CD4-positive, alpha-beta memory T cell (primary cell): Measurements from ENCODE around the gene MYDGF. TPM values are rescaled to one million over a fixed set of nuclear protein-coding genes. Genes with fewer than 3 reads are reported as not detected.
"Not testable (repeated sequence)": the region's sequence is repeated elsewhere in the genome, so short reads cannot be mapped to it uniquely, and the experiment has no call there.

Experiments used
- CTCF ChIA-PET: fragments of 350-600 bp; sonication (Branson Sonifier 250); formaldehyde crosslinking; loops from one replicate; lab custom pipeline; 2021; ENCODE audit warnings: inconsistent platforms; ENCODE audit not compliant: partially characterized antibody; lab: Charles Lee
- POLR2A ChIA-PET: fragments of 350-600 bp; sonication (Branson Sonifier 250); formaldehyde crosslinking; loops from one replicate; lab custom pipeline; 2021; ENCODE audit not compliant: partially characterized antibody; lab: Charles Lee
- DNase-seq, 5 donors: peaks; one replicate each; pipeline versions ENCODE4 v3.0.0 to v3.0.0-alpha.2; 2020 to 2022; ENCODE audit warnings: mixed read lengths in 1 of 5
- H3K27ac ChIP-seq: one replicate; pipeline ENCODE4 v1.7.0; 2013; ENCODE audit warnings: low read depth, low read length
- H3K27me3 ChIP-seq: 2 replicates; pipeline ENCODE4 v1.7.0; 2013; ENCODE audit warnings: mild to moderate bottlenecking, low read length, moderate library complexity; ENCODE audit not compliant: insufficient read depth
- H3K36me3 ChIP-seq: 2 replicates; pipeline ENCODE4 v1.7.0; 2013; ENCODE audit warnings: mild to moderate bottlenecking, low read length, moderate library complexity; ENCODE audit not compliant: insufficient read depth
- H3K4me1 ChIP-seq: 2 replicates; pipeline ENCODE4 v1.7.0; 2013; ENCODE audit warnings: mild to moderate bottlenecking, low read length, moderate library complexity; ENCODE audit not compliant: insufficient read depth
- H3K4me3 ChIP-seq, 2 donors: one replicate each; pipeline ENCODE4 v1.7.0; 2013; ENCODE audit warnings: low read length in 2 of 2, mild to moderate bottlenecking in 1 of 2
- H3K9me3 ChIP-seq, 2 donors: one replicate each; pipeline ENCODE4 v1.7.0; 2013; ENCODE audit warnings: low read length in 2 of 2, control low read depth in 1 of 2; ENCODE audit not compliant: control insufficient read depth in 1 of 2
- H3K27ac Mint-ChIP-seq, 7 donors: one replicate each; pipeline ENCODE4 v1.8.0; 2020 to 2021; ENCODE audit warnings: mixed read lengths in 7 of 7, mild to moderate bottlenecking in 6 of 7, inconsistent platforms in 3 of 7, moderate library complexity in 3 of 7
- H3K27me3 Mint-ChIP-seq, 2 donors: one replicate each; pipeline ENCODE4 v1.8.0; 2020 to 2021; ENCODE audit warnings: mixed read lengths in 2 of 2
- H3K36me3 Mint-ChIP-seq, 2 donors: one replicate each; pipeline ENCODE4 v1.8.0; 2020 to 2021; ENCODE audit warnings: mixed read lengths in 2 of 2, inconsistent platforms in 1 of 2, mild to moderate bottlenecking in 1 of 2
- H3K4me1 Mint-ChIP-seq, 4 donors: one replicate each; pipeline ENCODE4 v1.8.0; 2020 to 2021; ENCODE audit warnings: mixed read lengths in 4 of 4, mild to moderate bottlenecking in 1 of 4
- H3K4me3 Mint-ChIP-seq, 8 donors: one replicate each; pipeline ENCODE4 v1.8.0; 2020 to 2021; ENCODE audit warnings: mixed read lengths in 8 of 8, mild to moderate bottlenecking in 7 of 8, moderate library complexity in 6 of 8, inconsistent platforms in 3 of 8
- H3K9me3 Mint-ChIP-seq, 8 donors: one replicate each; pipeline ENCODE4 v1.8.0; 2020 to 2021; ENCODE audit warnings: mixed read lengths in 8 of 8, mild to moderate bottlenecking in 5 of 8, inconsistent platforms in 3 of 8, moderate library complexity in 1 of 8
- intact Hi-C: fragments of 100-400 bp; cut with micrococcal nuclease; formaldehyde crosslinking; loops from one replicate; pipeline ENCODE4 v1.15.1; 2023
- polyA plus RNA-seq, 2 donors: library from polyadenylated mRNA; unstranded; fragments of 300-500 nt; fragmentation: Illumina TruSeq; gene quantifications; one replicate each; pipeline ENCODE4 v1.2.3, GENCODE V29; 2021
- total RNA-seq, 2 experiments: library from RNA; stranded (reverse); gene quantifications; one replicate each; pipeline ENCODE4 v1.2.3, GENCODE V29; 2021

MYDGF gene
- total and polyA plus RNA-seq, 4 experiments from 2014 or later, result 43.0 to 199 (median 87.2) TPM

GRCh38 chr19:4684312-4685095 is 14.4 kb upstream of the MYDGF start:
- peak overlapping the region in 1 of 7 donors; percentile 47 for H3K27ac Mint-ChIP-seq
- H3K27me3 ChIP-seq, result no peaks in the 10 kb centered on the region
- no peaks in the 10 kb centered on the region for H3K9me3 Mint-ChIP-seq
- no peaks in the 10 kb centered on the region for H3K4me1 ChIP-seq
- intact Hi-C loops, result no loop called here
- H3K4me3 ChIP-seq, result no peak overlapping the region
- H3K27me3 Mint-ChIP-seq, result no peaks in the 10 kb centered on the region
- no peak overlapping the region for H3K27ac ChIP-seq
- peaks cover 11 to 39% of the 10 kb centered on the region in 2 donors for H3K36me3 Mint-ChIP-seq
- H3K4me3 Mint-ChIP-seq, result no peak overlapping the region
- peaks cover 32% of the 10 kb centered on the region for H3K36me3 ChIP-seq
- no peaks in the 10 kb centered on the region for H3K4me1 Mint-ChIP-seq
- DNase-seq, result peak in 1 of 5 donors; percentile 13
- no peaks in the 10 kb centered on the region for H3K9me3 ChIP-seq
- ChIA-PET POLR2A (no interaction called here), CTCF (no interaction called here)

- POLR2A ChIA-PET, result no interaction called here
- H3K4me1 ChIP-seq, result no peaks in the 10 kb centered on the region
- no peak overlapping the region for H3K4me3 ChIP-seq
- no peak overlapping the region for H3K27ac ChIP-seq
- Mint-ChIP-seq H3K4me1 (no peaks in the 10 kb centered on the region), H3K4me3 (no peak overlapping the region), H3K9me3 (no peaks in the 10 kb centered on the region), H3K36me3 (peaks cover 11 to 34% of the 10 kb centered on the region in 2 donors), H3K27ac (peak overlapping the region in 1 of 7 donors; percentile 78), H3K27me3 (no peaks in the 10 kb centered on the region)
- CTCF ChIA-PET, result no interaction called here
- peaks cover 30% of the 10 kb centered on the region for H3K36me3 ChIP-seq
- intact Hi-C loops, result no loop called here
- peak in 1 of 5 donors; percentile 7 for DNase-seq
- no peaks in the 10 kb centered on the region for H3K27me3 ChIP-seq
- no peaks in the 10 kb centered on the region for H3K9me3 ChIP-seq
These were observed 12.5 kb upstream of the MYDGF start for GRCh38 chr19:4682417-4683200.

GRCh38 chr19:4680021-4680420 is 9.9 kb upstream of the MYDGF start:
- H3K36me3 ChIP-seq, result peaks cover 28% of the 10 kb centered on the region
- H3K4me3 Mint-ChIP-seq, H3K4me1 Mint-ChIP-seq, H3K27me3 ChIP-seq, intact Hi-C loops, H3K27ac ChIP-seq, H3K4me1 ChIP-seq, H3K27me3 Mint-ChIP-seq, H3K4me3 ChIP-seq, H3K27ac Mint-ChIP-seq, H3K9me3 ChIP-seq, POLR2A ChIA-PET, H3K9me3 Mint-ChIP-seq: not testable (repeated sequence)
- peak in 1 of 5 donors; percentile 16 for DNase-seq
- CTCF ChIA-PET, result interaction anchor here (0.7 to 2.5 kb wide), 3 partner anchors 42 to 46 kb away, joined by 3 to 7 read pairs (median 3); no protein-coding TSS in a partner anchor
- H3K36me3 Mint-ChIP-seq, result peaks cover 8 to 28% of the 10 kb centered on the region in 2 donors

- H3K27me3 ChIP-seq, result no peaks in the 10 kb centered on the region
- H3K9me3 ChIP-seq, result no peaks in the 10 kb centered on the region
- CTCF ChIA-PET, result interaction anchor here (2.5 kb wide), 1 partner anchor 45 kb away, joined by 7 read pairs; no protein-coding TSS in a partner anchor
- H3K9me3 Mint-ChIP-seq, result no peaks in the 10 kb centered on the region
- H3K4me1 Mint-ChIP-seq, result no peaks in the 10 kb centered on the region
- no peaks in the 10 kb centered on the region for H3K4me1 ChIP-seq
- peaks cover 8 to 27% of the 10 kb centered on the region in 2 donors for H3K36me3 Mint-ChIP-seq
- no peak overlapping the region for H3K4me3 ChIP-seq
- H3K27me3 Mint-ChIP-seq, result no peaks in the 10 kb centered on the region
- peak overlapping the region in 1 of 7 donors; percentile 46 for H3K27ac Mint-ChIP-seq
- intact Hi-C loops, result no loop called here
- H3K27ac ChIP-seq, result no peak overlapping the region
- DNase-seq, result peak in 1 of 5 donors; percentile 31
- POLR2A ChIA-PET, result interaction anchor here (0.5 kb wide), 1 partner anchor 70 kb away, joined by 5 read pairs; no protein-coding TSS in a partner anchor
- no peak overlapping the region for H3K4me3 Mint-ChIP-seq
- H3K36me3 ChIP-seq, result peaks cover 27% of the 10 kb centered on the region
These were observed 9.0 kb upstream of the MYDGF start for GRCh38 chr19:4678881-4679790.

GRCh38 chr19:4676955-4677731 is 7.0 kb upstream of the MYDGF start:
- CTCF ChIA-PET, result no interaction called here
- H3K4me3 Mint-ChIP-seq, result no peak overlapping the region
- peaks cover 5 to 16% of the 10 kb centered on the region in 2 donors for H3K36me3 Mint-ChIP-seq

GRCh38 chr19:4675346-4675745 is 5.2 kb upstream of the MYDGF start:
- intact Hi-C loops, result no loop called here
- CTCF ChIA-PET, result no interaction called here
- H3K4me1 ChIP-seq, result no peaks in the 10 kb centered on the region

More at GRCh38 chr19:4676955-4677731, 7.0 kb upstream of the MYDGF start:
- Mint-ChIP-seq H3K27me3 (no peaks in the 10 kb centered on the region), H3K4me1 (no peaks in the 10 kb centered on the region), H3K27ac (peak overlapping the region in 2 of 7 donors; percentile 48 to 57), H3K9me3 (no peaks in the 10 kb centered on the region)
- Histone ChIP-seq H3K36me3 (peaks cover 15% of the 10 kb centered on the region), H3K9me3 (no peaks in the 10 kb centered on the region), H3K27me3 (no peaks in the 10 kb centered on the region), H3K4me3 (no peak overlapping the region), H3K4me1 (no peaks in the 10 kb centered on the region), H3K27ac (no peak overlapping the region)
- POLR2A ChIA-PET, result no interaction called here
- intact Hi-C loops, result no loop called here
- DNase-seq, result peak in 1 of 5 donors; percentile 16

More at GRCh38 chr19:4675346-4675745, 5.2 kb upstream of the MYDGF start:
- Mint-ChIP-seq H3K9me3 (no peaks in the 10 kb centered on the region), H3K36me3 (peaks cover 5 to 11% of the 10 kb centered on the region in 2 donors), H3K27ac (no peak overlapping the region), H3K4me1 (peaks cover 0 to 5% (median under 1%) of the 10 kb centered on the region in 4 donors), H3K27me3 (no peaks in the 10 kb centered on the region), H3K4me3 (no peak overlapping the region)
- Histone ChIP-seq H3K9me3 (no peaks in the 10 kb centered on the region), H3K27me3 (no peaks in the 10 kb centered on the region), H3K27ac (no peak overlapping the region), H3K36me3 (peaks cover 14% of the 10 kb centered on the region), H3K4me3 (no peak overlapping the region)
- POLR2A ChIA-PET, result no interaction called here
- no peak for DNase-seq
